ENCODE results near the gene WASF2. TPM values are rescaled to one million over a fixed set of nuclear protein-coding genes. Genes with fewer than 3 reads are reported as not detected.

The WASF2 gene
- total RNA-seq, 1 experiment from 2014 or later: 65.9 TPM

DNA sequence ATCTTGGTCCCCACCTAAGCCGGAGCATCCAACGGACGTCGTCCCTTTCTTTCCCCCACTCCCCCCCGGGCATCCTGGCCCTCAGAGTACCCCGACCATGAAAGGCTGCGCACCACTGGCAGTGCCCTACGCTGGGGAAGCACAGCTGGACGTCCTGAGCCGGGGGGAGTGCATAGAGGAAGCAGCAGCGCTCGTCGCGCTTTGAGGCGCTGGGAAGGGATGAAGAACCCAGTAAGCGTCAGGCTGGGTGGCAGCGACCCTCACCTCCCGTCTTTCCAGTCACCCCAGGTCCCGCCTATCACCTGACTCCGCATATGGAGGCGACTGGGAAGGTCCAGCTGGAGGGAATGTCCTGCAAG lies 128.9 kb downstream of the WASF2 start:
- Histone ChIP-seq H2AK5ac (ENCODE audit: insufficient read length, low read length) (no peak overlapping the region), H4K8ac (replicated peaks; ENCODE audit: insufficient read length, low read depth, low read length) (no peak overlapping the region), H3K27ac (ENCODE audit: insufficient read length, low read depth, low read length) (no peak overlapping the region), H4K5ac (ENCODE audit: insufficient read length, low read depth, low read length) (no peak overlapping the region), H2BK20ac (ENCODE audit: low read depth, low read length, poor library complexity, severe bottlenecking) (no peak overlapping the region), H2BK120ac (ENCODE audit: low read depth, low read length, poor library complexity, severe bottlenecking) (no peak overlapping the region), H2AFZ (ENCODE audit: low read length) (no peak overlapping the region), H3K4ac (ENCODE audit: low read depth, low read length) (no peak overlapping the region), H3K23me2 (ENCODE audit: insufficient read length, low read depth, low read length, poor library complexity, severe bottlenecking) (peaks cover 13% of the 10 kb centered on the region), H3K18ac (ENCODE audit: insufficient read length, low read depth, low read length) (no peak overlapping the region), H3K23ac (ENCODE audit: insufficient read length, low read depth, low read length) (no peak overlapping the region), H3T11ph (ENCODE audit: low read length) (no peak overlapping the region), H2BK15ac (ENCODE audit: low read depth, low read length) (no peak overlapping the region), H3K14ac (ENCODE audit: insufficient read depth, low read length) (no peak overlapping the region), H3K4me2 (ENCODE audit: insufficient read depth, insufficient read length, low read length) (peak overlapping the region; percentile 84), H3K79me1 (ENCODE audit: insufficient read depth, low read depth, low read length, poor library complexity, severe bottlenecking) (no peaks in the 10 kb centered on the region), H3K9ac (ENCODE audit: extremely low read depth, insufficient read length, low read length) (no peak overlapping the region), H4K91ac (ENCODE audit: insufficient read length, low read depth, low read length) (no peak overlapping the region), H4K20me1 (ENCODE audit: control insufficient read depth, insufficient read depth, insufficient read length) (peaks cover 6% of the 10 kb centered on the region), H3K27me3 (ENCODE audit: insufficient read depth, low read length) (peaks cover 19% of the 10 kb centered on the region; the same call in 1 of the 2 replicates), H3K79me2 (ENCODE audit: insufficient read depth, low read length) (no peaks in the 10 kb centered on the region), H3K56ac (ENCODE audit: insufficient read length, low read depth, low read length) (no peak overlapping the region), H2BK12ac (ENCODE audit: insufficient read length, low read depth, low read length) (no peak overlapping the region), H3K4me1 (ENCODE audit: insufficient read depth, low read length) (peaks cover 3% of the 10 kb centered on the region; the same call in 1 of the 2 replicates), H2BK5ac (ENCODE audit: insufficient read length, low read length) (no peak overlapping the region), H3K9me3 (ENCODE audit: control insufficient read depth, low read depth, low read length) (no peaks in the 10 kb centered on the region)
- no peak overlapping the region for H3K27ac Mint-ChIP-seq
- peaks cover 0 to 5% (median 3%) of the 10 kb centered on the region in 3 experiments; a peak in 4 of 7 replicates for H3K36me3 Mint-ChIP-seq (ENCODE audit: insufficient read depth in 1 of 3, low read depth in 3 of 3)
- peaks cover 64% of the 10 kb centered on the region for H3K27me3 Mint-ChIP-seq (ENCODE audit: low read depth)
- H3K9me3 Mint-ChIP-seq: no peaks in the 10 kb centered on the region; a peak in 1 of 5 replicates
- peak overlapping the region; percentile 70 to 81 for H3K4me3 Mint-ChIP-seq
- no peak for DNase-seq
- H3K4me1 Mint-ChIP-seq: peaks cover 22 to 38% of the 10 kb centered on the region in 2 experiments
- no peak for TF ChIP-seq CTCF (conservative IDR thresholded peaks at IDR 0.05)
- WGBS (ENCODE audit: extremely low coverage, insufficient read length, low lambda C conversion rate): no CpG with 5 or more reads among the region's 21 CpGs
